SU-DHL-6 (cell line): ENCODE measurements around the gene ELN.

Source experiments
- H2AFZ ChIP-seq: fragments of 200-600 bp; sonication (generic); 2 replicates; pipeline ENCODE4 v1.6.1; 2014; ENCODE audit warnings: low read depth, mild to moderate bottlenecking, moderate library complexity, mixed read lengths, antibody characterized with exemption, low read length; ENCODE audit not compliant: severe bottlenecking
- H3F3A ChIP-seq: fragments of 200-600 bp; shearing (Covaris generic); 2 replicates; pipeline ENCODE4 v1.6.0; 2016; ENCODE audit warnings: antibody characterized with exemption, mild to moderate bottlenecking; ENCODE audit not compliant: insufficient read depth
- H3K27ac ChIP-seq: fragments of 200-600 bp; sonication (generic); 2 replicates; pipeline ENCODE4 v1.5.1; 2016; ENCODE audit warnings: low read depth, mild to moderate bottlenecking, low read length, moderate library complexity, mixed read lengths
- H3K27me3 ChIP-seq: fragments of 200-600 bp; sonication (generic), shearing (Covaris generic); 2 replicates; pipeline ENCODE4 v1.6.0; 2014; ENCODE audit warnings: mild to moderate bottlenecking, low read length
- H3K36me3 ChIP-seq: fragments of 200-600 bp; sonication (generic); 2 replicates; pipeline ENCODE4 v1.6.1; 2014; ENCODE audit warnings: mild to moderate bottlenecking, low read length, mixed read lengths
- H3K4me2 ChIP-seq: fragments of 300-600, 200-600 bp; shearing (Covaris generic), sonication (generic); 2 replicates; pipeline ENCODE4 v1.6.0; 2014; ENCODE audit warnings: low read length, low read depth, mild to moderate bottlenecking; ENCODE audit not compliant: poor library complexity, severe bottlenecking
- H3K4me3 ChIP-seq: fragments of 200-600 bp; sonication (generic); 2 replicates; pipeline ENCODE4 v1.5.1; 2014; ENCODE audit warnings: antibody characterized with exemption, low read length, mild to moderate bottlenecking, mixed read lengths; ENCODE audit not compliant: insufficient read depth, poor library complexity, severe bottlenecking
- H3K79me2 ChIP-seq: fragments of 200-600 bp; sonication (generic); 2 replicates; pipeline ENCODE4 v1.6.1; 2014; ENCODE audit warnings: mild to moderate bottlenecking, low read length, moderate library complexity; ENCODE audit not compliant: insufficient read depth
- H3K9ac ChIP-seq: fragments of 200-600 bp; sonication (generic); 2 replicates; pipeline ENCODE4 v1.7.0; 2014; ENCODE audit warnings: mild to moderate bottlenecking, low read length
- H3K9me2 ChIP-seq: fragments of 200-600 bp; sonication (generic); replicated peaks from 2 replicates; pipeline ENCODE4 v1.6.1; 2014; ENCODE audit warnings: low read length; ENCODE audit not compliant: insufficient read depth
- H3K9me3 ChIP-seq: fragments of 200-600 bp; sonication (generic); 2 replicates; pipeline ENCODE4 v1.6.1; 2014; ENCODE audit warnings: low read length, mixed read lengths; ENCODE audit not compliant: insufficient read depth
- H4K20me1 ChIP-seq: fragments of 200-600 bp; sonication (generic); 2 replicates; pipeline ENCODE4 v1.6.1; 2014; ENCODE audit warnings: low read depth, mild to moderate bottlenecking, antibody characterized with exemption, low read length, moderate library complexity, mixed read lengths
- EZH2phosphoT487 ChIP-seq: fragments of 200-600 bp; sonication (generic), shearing (Covaris generic); conservative IDR thresholded peaks from 2 replicates; pipeline ENCODE4 v1.6.1; 2018; ENCODE audit warnings: mild to moderate bottlenecking, antibody characterized with exemption, low read length, moderate library complexity, mixed read lengths
- TF ChIP-seq, protein P1 (sequence below): fragments of 200-600 bp; sonication (generic); IDR thresholded peaks from one replicate; pipeline ENCODE4 v1.5.1; 2017; ENCODE audit warnings: antibody characterized with exemption, mild to moderate bottlenecking, low read length, moderate library complexity; ENCODE audit not compliant: insufficient read depth, poor library complexity, severe bottlenecking

ELN gene

DNA sequence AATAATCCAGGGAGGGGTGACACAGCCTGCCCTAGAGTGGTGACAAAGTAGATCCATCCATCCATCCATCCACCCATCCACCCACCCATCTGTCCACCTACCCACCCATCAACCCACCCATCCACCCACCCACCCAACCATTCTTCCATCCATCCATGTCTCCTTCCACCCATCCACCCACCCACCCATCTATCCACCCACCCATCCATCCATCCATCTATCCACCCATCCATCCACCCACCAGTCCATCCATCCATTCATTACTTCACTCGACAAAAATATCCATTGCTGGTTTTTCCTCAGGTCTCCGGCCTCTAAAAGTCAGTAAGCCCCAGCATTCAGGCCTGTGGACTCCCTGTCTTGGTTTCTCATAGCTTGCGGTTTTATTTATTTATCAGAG, 43.1 kb downstream of the ELN start:
- Histone ChIP-seq H3K9ac (no peak overlapping the region), H4K20me1 (no peaks in the 10 kb centered on the region), H3K27ac (no peak overlapping the region), H3K36me3 (no peaks in the 10 kb centered on the region), H3K9me2 (no peaks in the 10 kb centered on the region), H3K79me2 (no peaks in the 10 kb centered on the region), H3K4me2 (no peak overlapping the region), H2AFZ (no peak overlapping the region), H3K4me3 (no peak overlapping the region), H3F3A (no peaks in the 10 kb centered on the region), H3K27me3 (no peaks in the 10 kb centered on the region), H3K9me3 (no peaks in the 10 kb centered on the region)
- TF ChIP-seq, protein P1, sequence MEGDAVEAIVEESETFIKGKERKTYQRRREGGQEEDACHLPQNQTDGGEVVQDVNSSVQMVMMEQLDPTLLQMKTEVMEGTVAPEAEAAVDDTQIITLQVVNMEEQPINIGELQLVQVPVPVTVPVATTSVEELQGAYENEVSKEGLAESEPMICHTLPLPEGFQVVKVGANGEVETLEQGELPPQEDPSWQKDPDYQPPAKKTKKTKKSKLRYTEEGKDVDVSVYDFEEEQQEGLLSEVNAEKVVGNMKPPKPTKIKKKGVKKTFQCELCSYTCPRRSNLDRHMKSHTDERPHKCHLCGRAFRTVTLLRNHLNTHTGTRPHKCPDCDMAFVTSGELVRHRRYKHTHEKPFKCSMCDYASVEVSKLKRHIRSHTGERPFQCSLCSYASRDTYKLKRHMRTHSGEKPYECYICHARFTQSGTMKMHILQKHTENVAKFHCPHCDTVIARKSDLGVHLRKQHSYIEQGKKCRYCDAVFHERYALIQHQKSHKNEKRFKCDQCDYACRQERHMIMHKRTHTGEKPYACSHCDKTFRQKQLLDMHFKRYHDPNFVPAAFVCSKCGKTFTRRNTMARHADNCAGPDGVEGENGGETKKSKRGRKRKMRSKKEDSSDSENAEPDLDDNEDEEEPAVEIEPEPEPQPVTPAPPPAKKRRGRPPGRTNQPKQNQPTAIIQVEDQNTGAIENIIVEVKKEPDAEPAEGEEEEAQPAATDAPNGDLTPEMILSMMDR, result no peak

DNA sequence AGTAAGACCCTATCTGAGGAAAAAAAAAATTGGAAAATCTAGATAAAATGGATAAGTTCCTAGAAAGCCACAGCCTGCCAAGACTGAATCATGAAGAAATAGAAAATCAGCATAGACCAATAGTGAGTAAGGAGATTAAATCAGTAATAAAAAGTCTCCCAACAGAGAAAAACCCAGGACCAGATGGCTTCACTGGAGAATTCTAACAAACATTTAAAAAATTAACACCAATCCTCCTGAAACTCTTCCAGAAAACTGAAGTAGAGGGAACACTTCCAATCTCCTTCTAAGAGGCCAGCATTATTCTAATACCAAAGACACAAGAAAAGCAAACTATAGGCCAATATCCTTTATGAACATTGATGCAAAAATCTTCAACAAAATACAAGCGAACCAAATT, 46.8 kb downstream of the ELN start:
- Histone ChIP-seq H3K27ac (no peak overlapping the region), H3K9me3 (no peaks in the 10 kb centered on the region), H3K9me2 (no peaks in the 10 kb centered on the region), H3K36me3 (no peaks in the 10 kb centered on the region), H4K20me1 (no peaks in the 10 kb centered on the region), H3F3A (no peaks in the 10 kb centered on the region), H2AFZ (no peak overlapping the region), H3K4me2 (no peak overlapping the region), H3K27me3 (no peaks in the 10 kb centered on the region), H3K4me3 (no peak overlapping the region), H3K9ac (no peak overlapping the region), H3K79me2 (no peaks in the 10 kb centered on the region)
- TF ChIP-seq, protein P1, result no peak
- TF ChIP-seq EZH2phosphoT487, result no peak

DNA sequence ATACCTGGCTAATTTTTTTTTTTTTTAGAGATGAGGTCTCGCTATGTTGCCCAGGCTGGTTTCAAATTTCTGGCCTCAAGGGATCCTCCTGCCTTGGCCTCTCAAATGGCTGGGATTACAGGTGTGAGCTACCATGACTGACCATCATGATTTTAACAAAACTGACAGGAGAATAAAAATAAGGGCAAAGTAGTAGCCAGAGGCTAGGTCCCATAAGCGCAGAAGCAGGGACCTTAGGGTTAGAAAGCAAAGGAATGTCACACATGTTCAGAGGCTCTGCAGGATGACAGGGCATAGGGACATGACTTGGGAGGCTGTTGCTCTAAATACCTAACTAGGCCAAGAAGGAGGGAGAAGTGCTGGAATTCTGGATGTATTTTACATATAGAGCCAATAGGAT, 50.5 kb downstream of the ELN start:
- no peaks in the 10 kb centered on the region for H3K9me2 ChIP-seq
- TF ChIP-seq, protein P1, result no peak
- TF ChIP-seq EZH2phosphoT487, result no peak
- no peak overlapping the region for H3K4me3 ChIP-seq
- H3K4me2 ChIP-seq, result no peak overlapping the region
- H2AFZ ChIP-seq, result no peak overlapping the region
- no peaks in the 10 kb centered on the region for H3F3A ChIP-seq
- no peaks in the 10 kb centered on the region for H3K27me3 ChIP-seq
- H3K79me2 ChIP-seq, result no peaks in the 10 kb centered on the region
- no peaks in the 10 kb centered on the region for H4K20me1 ChIP-seq
- no peaks in the 10 kb centered on the region for H3K36me3 ChIP-seq
- no peak overlapping the region for H3K9ac ChIP-seq
- H3K27ac ChIP-seq, result no peak overlapping the region
- no peaks in the 10 kb centered on the region for H3K9me3 ChIP-seq

DNA sequence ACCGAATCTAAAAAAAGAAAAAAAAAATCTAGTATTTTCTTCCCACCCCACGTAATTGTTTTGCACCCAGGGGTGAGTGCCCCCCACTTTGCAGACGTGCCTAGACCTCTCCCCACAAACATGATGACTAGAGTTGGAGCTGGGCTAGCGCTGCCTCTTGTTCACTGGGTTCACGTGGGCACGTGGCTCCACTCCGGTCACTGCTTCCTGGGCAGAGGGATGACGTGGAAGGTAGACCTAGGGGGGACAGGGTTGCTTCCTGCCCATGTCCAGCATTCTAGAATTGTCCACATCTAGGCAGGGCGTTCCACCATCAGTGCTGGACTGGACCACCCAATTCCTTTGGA, 54.8 kb downstream of the ELN start:
- no peak overlapping the region for H3K27ac ChIP-seq
- no peaks in the 10 kb centered on the region for H3K27me3 ChIP-seq
- H3K9me2 ChIP-seq, result no peaks in the 10 kb centered on the region
- H3K9me3 ChIP-seq, result no peaks in the 10 kb centered on the region
- no peak overlapping the region for H2AFZ ChIP-seq
- no peak overlapping the region for H3K4me3 ChIP-seq
- no peak overlapping the region for H3K9ac ChIP-seq
- H3K79me2 ChIP-seq, result no peaks in the 10 kb centered on the region
- no peak for TF ChIP-seq EZH2phosphoT487
- TF ChIP-seq, protein P1, result no peak
- no peaks in the 10 kb centered on the region for H3F3A ChIP-seq
- no peaks in the 10 kb centered on the region for H3K36me3 ChIP-seq
- no peaks in the 10 kb centered on the region for H4K20me1 ChIP-seq
- H3K4me2 ChIP-seq, result no peak overlapping the region
